ENCODE data around the gene ENG. TPM values are rescaled to one million over a fixed set of nuclear protein-coding genes. Genes with fewer than 3 reads are reported as not detected.

The ENG gene
- total RNA-seq, 1 experiment from 2014 or later: 4.1 TPM

DNA sequence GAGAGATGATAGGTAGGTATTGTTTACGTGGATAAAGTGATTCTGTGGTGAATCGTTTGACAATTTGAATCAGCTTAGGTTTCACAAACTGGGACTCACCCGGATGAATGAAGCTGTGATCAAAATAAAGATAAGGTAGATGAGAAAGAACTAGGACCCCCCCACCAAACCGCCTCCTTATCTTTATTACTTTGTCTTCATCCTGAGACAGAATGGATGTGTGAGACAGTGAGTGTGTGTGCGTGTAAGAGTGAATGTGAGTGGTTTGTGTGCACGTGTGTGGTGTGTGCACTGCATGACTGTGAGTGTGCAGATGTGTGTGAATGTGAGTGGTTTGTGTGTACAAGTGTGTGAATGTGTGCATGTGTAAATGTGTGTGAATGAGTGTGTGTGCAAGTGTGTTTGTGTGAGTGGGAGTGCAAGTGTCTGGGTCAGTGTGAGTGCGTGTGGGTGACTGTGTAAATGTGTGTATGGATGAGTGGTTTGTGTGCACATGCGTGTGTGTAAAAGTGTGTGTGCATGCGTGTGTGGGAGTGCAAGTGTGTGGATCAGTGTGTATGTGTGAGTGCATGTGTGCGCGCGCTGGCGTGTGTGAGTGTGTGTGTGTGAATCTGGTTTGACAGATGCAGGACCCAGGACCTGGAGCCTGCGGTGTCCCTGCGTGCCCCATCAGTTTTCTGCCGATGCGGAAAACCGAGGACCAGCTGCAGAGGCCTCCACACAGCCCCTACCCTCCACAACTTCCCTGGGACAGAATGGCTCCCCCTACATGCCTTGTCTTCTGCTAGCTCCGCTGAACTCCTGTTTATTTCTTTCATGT, 11.4 kb upstream of the ENG start:
- DNase-seq (ENCODE audit: low read depth): no peak

GRCh38 chr9:127863191-127863621, 8.7 kb upstream of the ENG start:
- no peak for DNase-seq (ENCODE audit: low read depth)

DNA sequence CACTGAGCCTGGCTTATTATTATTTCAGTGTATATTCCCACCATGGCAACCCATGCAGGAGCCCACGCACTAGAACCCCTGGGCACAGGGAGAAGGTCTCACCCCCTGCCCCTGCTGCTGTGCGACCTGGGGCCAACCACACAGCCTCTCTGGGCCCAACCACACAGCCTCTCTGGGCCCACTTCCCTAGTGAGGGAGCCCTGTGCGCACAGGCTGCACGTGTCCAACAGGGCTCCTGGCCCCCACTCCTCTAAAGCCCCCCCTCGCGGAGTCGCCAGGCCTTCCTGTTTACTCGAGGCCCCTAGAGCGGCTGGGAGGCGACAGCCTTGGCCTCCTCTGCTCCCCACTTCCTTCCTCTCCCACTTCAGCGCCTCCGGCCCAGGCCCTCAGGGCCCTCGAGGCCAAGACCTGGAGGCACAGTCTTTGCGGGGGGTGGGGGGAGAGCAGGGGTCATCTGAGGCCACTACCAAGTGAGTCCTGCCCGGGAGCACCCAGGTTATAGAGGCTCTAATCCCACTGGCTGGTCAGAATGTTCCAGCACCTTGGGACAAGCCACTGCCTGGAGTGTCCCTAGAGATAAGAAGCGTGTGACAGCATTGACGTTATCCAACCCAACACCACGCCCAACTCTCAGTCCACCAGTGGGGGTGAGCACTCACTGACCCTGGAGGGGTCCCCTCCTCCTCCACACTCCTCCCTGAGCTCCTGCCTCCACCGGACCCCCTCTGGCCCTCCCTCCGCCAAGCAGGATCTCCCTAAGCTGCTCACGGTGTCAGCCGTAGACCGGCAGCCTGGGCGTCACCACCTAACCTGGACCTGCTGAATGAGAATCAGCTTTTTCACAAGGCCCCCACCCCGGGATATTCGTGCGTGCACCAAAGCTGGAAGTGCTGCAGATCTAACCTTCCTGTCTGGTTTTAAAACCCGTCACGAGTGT, 7.9 kb upstream of the ENG start:
- no peak for DNase-seq (ENCODE audit: low read depth)

- no peak for DNase-seq (ENCODE audit: low read depth)
These were observed 6.3 kb upstream of the ENG start for GRCh38 chr9:127860779-127861178.

DNA sequence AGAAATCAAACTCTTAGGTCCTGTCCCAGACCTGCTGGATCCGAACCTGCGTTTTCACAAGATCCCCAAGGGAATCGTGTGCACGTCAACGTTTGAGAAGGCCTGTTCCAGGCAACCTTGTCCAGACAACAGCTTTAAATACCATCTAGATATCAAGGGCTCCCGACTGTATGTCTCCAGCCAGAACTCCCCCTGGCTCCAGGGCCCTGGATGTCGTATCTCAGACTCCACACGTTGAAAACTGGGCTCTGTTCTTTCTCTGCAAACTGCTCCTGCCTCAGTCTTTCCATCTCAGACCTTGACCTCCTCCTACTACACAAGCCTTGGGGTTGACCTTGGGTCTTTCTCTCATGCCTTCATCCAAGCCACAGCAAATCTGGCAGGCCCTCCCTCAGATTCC, 5.8 kb upstream of the ENG start:
- no peak for DNase-seq (ENCODE audit: low read depth)

GRCh38 chr9:127858041-127858512, 3.6 kb upstream of the ENG start:
- peak; percentile 47 for DNase-seq (ENCODE audit: low read depth)

GRCh38 chr9:127857278-127857677, 2.8 kb upstream of the ENG start:
- no peak for DNase-seq (ENCODE audit: low read depth)

DNA sequence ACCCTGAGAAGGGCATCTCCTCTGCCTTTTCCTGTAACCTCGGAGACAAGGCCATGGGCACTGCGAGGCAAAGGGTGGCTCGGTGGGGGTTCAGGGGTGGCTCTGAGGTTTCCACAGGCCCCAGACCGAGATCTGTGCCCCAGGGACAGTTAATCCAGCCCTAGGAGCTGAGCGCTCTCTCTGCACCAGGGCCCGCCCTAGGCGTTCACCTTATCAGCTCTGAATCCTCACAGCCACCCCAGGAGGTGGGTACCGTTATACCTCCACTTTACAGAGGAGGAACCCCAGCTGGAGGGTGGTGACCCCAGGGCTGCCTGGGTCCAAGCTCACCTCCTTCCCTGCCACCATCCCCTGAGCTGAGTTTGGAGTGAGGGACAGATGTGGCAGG, 2.3 kb upstream of the ENG start:
- DNase-seq (ENCODE audit: low read depth): no peak

- DNase-seq (ENCODE audit: low read depth): no peak
These were observed 1.8 kb upstream of the ENG start for GRCh38 chr9:127856094-127856728.

- no peak for DNase-seq (ENCODE audit: low read depth)
These were observed 1.1 kb upstream of the ENG start for GRCh38 chr9:127855522-127855921.

- no peak for DNase-seq (ENCODE audit: low read depth)
These were observed 502 bp upstream of the ENG start for GRCh38 chr9:127854960-127855359.

DNA sequence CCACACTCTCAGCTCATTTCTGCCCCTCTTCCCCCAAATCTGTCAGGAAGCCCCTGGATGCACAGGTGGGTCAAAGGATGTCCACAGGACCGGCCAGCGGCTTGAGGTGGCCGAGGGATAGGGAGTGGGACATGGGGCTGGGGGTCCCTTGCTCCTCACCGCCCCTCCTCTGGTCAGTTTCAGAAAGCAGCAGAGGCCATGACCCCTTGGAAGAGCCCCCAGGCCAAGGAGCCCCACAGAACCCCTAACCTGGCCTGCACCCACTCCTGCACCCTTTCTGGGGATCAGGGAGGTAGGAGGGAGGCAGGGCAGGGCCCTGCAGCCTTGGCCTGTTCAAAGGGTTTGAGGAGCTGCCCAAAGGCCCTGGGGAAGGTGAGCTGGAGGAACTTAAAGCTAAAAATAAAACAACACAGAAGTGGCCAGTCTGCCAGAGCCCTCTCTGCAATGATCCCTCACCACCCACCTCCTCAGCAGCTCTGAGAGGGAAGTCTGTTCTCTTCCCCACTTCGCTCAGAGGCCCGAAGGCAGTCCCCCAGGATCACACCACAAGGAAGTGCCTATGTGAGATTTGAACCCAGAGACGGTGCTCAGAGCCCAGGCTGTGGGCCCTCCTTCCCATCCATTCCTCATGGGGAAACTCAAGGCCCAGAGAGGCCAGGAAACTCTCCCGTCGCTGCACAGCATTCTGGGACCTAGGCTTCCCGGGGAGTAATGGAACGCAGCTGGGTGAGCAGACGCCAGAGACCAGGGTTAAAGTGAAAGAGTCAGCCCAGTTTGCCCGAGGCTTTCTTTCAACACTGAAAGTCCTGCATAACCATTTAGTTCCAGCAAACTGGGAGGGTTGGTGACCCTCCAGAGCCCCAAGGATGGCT, 910 bp downstream of the ENG start:
- peak; percentile 44 for DNase-seq (ENCODE audit: low read depth)

GRCh38 chr9:127852829-127853228, 1.6 kb downstream of the ENG start:
- no peak for DNase-seq (ENCODE audit: low read depth)

DNA sequence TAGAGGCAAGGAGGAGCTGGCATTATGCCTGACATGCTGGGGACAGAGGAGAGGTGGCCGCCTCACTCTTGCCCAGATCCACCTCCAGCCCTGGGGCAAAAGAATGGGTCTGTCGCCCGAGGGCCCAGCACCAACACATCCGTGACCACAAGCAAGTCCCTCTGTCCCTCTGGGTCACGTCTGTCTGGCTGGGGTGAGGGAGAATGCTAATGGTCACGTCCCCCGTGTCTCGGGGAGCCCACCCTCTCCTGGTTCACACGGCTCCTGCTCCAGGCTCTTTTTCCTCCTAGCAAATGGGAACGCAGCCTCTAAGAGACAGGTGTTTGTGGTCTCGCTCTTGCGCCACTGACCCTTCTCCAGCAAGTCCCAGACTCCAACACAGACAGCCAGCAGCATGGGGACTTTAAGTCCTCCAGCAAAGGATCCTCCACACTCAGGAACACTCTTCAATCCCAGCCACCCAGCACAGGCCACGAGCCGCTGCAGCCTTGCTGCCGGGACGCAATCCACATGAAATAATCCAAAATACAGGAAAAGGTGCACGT, 4.1 kb downstream of the ENG start:
- DNase-seq (ENCODE audit: low read depth): no peak

DNA sequence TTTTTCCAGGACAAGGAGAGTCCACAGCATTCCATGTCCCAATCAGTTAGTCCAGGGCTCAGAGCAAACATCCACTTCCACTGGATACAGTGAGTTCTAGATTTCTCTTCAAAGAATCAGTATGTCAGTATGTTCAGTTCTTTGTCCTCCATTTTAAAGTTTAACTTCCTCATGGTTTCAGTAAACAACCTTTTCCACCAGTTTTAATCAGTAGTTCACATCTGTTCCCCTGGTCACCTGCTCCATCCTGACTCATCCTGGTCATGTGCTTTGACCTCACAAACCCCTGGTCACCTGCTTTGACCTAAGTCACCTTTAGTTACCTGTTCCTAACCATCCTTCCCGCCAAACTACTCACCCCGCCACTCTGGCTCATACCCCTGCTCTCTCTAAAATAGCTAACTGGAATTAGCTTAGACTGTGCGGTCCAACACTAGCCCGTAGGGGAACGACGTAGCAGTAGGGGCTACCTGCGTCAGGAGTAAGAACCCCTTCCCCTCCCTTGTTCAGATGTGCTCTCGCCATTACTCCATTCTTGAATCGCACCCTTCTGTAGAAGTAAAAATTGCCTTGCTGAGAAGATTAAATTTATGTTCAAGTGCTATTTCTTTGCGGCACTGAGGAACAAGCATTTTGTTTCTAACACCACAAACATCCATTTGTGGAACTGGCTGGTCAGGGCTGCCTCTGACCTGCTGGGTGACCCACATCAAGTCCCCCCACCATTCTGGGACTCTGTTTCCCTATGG, 5.5 kb downstream of the ENG start:
- DNase-seq (ENCODE audit: low read depth): no peak

DNA sequence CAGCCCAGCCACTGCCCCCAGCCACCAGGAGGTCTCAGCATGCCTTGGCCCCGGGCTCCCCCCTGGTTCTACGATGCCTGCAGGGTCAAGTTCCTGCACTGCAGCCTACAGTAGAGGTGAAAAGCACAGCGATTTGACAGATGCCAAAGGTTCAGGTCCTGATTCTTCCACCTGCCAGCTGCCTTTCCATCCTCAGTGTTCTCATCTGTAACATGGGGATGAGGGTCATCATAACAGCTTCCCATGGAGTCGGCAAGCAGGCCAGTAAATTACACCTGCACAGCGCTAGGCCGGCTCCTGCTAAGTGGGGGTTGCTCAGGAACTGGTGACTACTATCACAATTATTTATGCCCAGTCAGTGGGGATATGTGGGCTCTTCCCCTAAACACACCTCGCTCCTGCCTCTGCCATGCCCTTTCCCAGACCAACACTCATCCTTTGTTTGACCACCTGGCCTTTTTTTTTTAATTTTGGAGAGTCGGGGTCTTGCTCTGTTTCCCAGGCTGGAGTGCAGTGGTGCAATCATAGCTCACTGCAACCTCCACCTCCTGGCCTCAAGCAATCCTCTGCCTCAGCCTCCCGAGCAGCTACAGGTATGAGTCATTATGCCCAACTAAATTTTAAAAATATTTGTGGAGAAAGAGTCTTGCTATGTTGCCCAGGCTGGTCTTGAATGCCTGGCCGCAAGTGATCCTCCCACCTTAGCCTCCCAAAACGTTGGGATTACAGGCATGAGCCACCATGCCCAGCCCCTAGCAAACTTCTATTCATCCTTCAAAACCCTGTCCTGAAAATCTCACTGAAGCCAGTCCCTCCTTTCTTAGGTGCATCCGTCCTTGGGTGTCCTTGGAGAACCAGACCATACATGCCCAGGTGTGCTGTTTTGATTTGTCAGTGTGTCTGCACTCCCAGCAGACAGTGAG, 6.4 kb downstream of the ENG start:
- no peak for DNase-seq (ENCODE audit: low read depth)

- no peak for DNase-seq (ENCODE audit: low read depth)
These were observed 7.3 kb downstream of the ENG start for GRCh38 chr9:127847178-127847510.

DNA sequence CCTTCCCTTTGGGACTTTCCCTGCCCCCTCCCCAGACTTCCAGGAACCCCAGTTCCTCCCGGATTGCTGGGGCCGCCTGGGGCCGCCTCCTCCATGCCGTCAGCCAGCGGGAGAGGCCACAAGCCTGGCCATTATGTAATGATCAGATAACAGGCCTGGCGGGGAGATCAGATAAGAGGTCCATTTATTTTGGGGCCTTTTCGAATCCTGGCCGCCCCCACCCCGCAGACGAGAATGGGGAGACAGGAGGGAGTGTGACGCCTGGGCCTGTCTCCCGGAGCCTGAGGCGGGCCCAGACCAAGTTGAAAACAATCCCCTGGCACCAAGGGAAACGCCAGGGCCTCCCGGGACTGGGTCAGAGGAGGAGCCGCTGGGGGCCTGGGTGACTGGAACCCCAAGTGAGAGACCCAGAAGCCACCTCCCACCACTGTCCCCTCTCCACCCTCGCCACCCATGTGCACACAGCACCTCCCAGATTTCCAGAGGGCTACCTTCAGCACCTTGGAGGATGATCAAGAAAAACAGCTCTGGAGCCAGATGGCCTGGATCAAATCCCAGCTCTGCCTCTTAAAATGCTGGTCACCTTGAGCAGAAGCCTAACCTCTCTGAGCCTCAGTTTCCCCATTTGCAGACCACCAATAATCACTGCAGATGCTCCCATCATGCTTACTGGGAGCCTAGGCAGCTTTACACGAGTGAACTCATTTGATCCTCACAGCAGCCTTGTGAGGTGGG, 7.8 kb downstream of the ENG start:
- DNase-seq (ENCODE audit: low read depth): no peak
